T1000 (cell line): ENCODE data around the gene GPX4.
A peak's percentile ranks its signal among the peaks of the same experiment; 100 is the strongest.

Experiments
- DNase-seq: peaks from one replicate; lab custom pipeline; 2025; ENCODE audit warnings: mixed read lengths; lab: John Stamatoyannopoulos, UW

GPX4 gene

DNA sequence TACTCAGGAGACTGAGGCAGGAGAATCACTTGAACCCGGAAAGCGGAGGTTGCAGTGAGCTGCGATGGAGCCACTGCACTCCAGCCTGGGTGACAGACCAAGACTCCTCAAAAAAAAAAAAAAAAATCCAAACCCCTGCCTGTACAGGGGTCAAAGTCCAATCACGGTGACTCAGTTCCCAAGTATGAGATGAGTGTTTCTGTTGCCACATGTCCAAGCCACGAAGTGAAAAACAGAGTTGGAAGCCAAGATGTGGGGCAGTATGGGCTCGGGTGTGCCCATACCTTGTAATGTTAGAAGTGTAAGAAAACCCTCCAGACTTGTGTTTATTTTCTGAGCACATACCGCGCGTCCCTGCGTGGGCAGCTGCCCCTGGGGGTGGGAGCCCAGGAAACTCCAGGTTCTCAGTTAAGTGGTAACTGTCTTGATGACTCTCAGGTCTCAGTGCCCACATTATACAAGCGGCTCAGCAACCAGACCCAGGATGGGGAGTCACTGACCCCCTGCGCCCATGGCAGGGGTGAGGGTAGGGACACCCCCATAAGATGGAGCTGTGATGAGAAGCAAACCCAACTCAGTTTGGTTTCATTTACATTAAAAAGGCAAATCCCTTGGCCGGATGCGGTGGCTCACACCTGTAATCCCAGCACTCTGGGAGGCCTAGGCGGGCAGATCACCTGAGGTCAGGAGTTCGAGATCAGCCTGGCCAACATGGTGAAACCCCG is 1.2 kb upstream of the GPX4 start:
- DNase-seq = peak; percentile 93

DNA sequence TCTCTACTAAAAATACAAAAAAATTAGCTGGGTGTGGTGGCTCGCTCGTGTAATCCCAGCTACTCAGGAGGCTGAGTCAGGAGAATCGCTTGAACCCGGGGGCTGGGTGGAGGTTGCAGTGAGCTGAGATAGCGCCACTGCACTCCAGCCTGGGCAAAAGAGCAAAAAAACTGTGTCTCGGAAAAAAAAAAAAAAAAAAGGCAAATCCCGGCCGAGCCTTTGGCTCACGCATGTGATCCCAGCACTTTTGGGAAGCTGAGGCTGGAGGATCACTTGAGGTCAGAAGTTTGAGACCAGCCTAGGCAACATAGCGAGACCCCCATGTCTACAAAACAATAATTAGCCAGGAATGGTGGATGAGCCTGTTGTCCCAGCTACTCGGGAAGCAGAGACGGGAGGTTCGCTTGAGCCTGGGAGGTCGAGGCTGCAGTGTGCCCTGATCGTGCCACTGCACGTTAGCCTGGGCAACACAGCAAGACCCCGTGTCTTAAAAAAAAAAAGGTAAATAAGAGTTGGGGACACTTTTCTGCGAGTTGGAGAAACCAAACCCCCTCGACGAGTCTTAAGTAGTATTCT is 574 bp upstream of the GPX4 start:
- no peak for DNase-seq

DNA sequence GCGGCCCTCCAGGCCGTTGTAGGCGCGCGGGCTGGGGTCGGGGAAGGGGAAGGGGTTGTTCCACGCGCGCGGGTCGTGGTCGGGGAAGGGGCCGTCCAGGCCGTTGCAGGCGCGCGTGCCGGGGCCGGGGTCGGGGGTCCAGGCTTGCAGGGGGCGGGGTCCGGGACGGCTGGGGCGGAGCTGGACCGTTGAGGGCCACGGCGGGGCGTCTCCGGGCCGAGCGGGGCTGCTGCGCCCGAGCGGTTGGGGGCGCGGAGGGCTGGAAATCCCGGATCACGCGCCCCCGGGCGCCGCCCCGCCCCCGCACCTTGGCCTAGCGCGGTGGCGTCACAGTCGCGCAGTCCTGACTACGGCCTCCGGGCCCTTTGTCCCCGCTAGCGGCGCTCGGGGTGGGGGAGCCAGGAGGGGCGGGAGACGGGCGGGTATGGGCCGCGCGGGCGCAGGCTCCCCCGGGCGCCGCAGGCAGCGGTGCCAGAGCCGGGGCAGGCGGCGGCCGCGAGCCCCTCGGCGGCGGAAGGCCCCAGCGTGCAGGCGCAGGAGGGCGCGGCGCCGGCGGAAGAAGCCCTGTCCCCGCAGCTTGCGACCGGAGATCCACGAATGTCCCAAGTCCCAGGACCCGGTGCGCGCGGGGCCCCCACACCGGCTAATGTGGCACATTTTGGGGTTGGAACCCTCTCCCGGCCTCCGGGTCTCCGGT is 665 bp downstream of the GPX4 start:
- peak; percentile 76 for DNase-seq

DNA sequence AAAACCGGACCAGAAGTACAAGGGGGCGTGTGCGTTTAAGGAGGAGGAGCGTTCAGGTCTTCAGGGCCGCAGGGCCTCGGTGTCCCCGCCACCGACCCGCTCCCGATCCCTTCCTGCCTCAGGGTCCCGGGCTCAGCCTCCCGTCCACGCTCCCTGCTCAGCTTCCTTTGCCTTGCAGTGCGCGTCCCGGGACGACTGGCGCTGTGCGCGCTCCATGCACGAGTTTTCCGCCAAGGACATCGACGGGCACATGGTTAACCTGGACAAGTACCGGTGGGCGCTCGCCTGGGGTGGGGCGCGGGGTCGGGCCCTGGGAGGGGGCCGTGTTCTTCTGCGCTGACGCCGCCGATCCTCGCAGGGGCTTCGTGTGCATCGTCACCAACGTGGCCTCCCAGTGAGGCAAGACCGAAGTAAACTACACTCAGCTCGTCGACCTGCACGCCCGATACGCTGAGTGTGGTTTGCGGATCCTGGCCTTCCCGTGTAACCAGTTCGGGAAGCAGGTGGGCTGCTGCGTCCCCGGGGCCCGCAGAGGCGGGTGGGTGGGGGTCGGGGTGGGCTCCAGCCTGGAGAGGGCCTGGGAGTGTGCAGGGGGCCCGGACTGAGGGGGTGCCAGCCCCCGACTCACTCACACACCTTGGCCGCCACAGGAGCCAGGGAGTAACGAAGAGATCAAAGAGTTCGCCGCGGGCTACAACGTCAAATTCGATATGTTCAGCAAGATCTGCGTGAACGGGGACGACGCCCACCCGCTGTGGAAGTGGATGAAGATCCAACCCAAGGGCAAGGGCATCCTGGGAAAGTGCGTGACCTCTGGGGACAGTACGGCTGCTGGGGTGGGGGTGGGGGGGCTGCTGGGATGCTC is 1.4 kb downstream of the GPX4 start:
- DNase-seq = peak; percentile 54

DNA sequence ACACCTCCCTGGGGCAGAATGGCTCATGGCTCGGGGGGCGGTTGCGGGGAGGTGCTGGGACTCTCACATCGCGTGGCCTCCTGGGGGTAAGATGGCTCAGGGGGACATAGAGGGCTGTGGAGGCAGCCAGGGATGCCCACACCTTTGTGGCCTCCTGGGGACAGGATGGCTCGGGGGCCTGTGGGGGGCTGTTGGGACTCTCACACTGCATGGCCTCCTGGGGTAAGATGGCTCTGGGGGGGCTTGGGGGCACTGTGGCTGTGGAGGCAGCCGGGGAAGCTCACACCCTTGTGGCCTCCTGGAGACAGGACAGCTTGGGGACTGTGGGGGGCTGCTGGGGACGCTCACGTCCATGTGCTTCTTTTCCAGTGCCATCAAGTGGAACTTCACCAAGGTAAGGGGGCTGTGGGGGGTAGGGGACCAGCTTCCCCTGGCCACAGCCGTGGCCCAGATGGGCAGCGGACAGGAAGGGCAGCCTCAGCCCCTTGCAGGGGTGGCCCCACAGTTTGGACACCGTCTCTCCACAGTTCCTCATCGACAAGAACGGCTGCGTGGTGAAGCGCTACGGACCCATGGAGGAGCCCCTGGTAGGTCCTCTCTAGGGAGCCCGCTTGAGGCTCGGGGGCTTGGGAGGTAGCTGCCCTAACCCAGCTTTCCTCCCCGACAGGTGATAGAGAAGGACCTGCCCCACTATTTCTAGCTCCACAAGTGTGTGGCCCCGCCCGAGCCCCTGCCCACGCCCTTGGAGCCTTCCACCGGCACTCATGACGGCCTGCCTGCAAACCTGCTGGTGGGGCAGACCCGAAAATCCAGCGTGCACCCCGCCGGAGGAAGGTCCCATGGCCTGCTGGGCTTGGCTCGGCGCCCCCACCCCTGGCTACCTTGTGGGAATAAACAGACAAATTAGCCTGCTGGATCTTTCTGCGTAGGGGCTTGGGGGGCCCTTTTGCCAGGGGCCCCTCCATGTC is 2.4 kb downstream of the GPX4 start:
- DNase-seq = no peak

DNA sequence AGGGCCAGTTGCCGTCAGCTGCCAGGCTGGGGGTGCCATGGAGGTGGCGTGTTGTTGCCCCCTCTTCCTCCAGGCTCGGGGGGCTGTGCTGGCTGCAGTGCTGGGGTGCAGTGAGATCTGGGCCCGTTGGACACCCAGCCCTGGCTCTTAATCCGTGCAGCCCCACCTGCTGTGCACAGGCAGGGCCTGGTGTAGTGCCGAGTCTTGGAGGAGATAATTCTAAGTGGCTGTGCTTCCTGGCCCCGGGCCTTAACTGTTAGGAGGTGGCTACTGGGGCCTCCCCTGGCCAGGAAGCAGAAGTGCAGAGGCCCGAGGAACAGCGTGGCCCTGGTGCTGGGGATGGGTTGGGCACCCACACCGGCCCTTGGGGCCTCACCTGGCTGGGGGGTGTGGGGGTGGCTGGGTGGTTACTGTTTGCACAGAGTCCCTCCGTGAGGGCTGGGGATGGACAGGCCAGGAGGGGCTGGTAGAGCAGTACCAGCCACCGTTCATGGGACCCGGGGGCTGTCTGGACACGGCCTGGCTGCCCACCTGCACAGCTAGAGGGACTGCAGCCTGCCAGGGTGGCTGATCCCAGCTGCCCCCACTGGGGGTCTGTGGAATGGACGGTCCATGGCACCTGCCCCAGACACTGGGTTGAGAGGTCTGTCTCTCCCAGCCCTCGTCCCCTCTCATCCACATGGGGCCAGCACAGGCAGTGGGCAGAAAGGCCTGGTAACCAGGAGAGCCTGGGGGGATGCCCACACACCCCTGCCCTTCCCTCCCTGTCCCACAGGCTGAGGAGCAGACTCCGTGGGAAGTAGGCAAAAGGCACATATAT is 3.3 kb downstream of the GPX4 start:
- peak; percentile 27 for DNase-seq

DNA sequence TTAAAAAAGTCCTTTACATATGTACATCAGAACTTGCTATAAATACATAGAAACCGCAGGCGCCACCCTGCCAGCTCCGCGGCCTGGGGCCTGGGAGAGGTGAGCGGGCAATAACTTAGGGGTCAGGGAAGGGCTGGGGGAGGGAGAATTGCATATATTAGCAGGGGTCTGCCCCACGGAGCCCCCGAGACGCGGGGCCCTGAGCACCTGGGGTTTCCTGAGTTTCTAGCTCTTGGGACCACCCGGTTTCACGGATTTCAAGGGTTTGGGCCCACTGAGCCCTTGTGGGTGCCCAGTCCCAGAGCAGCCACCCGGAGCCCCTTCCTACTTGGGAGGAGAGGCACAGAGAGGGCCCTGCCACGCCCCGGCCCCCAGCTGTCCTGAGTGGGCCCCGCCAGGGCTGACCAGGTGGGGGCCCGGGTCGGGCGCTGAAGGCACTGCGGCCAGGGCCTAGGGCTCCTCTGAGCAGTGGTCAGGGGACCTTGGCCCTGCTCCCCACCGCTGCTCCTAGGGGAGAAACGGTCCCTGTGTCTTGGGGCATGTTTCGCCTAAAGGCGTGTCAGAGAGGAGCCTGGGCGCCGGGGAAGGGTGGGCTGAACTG is 4.0 kb downstream of the GPX4 start:
- DNase-seq = no peak

DNA sequence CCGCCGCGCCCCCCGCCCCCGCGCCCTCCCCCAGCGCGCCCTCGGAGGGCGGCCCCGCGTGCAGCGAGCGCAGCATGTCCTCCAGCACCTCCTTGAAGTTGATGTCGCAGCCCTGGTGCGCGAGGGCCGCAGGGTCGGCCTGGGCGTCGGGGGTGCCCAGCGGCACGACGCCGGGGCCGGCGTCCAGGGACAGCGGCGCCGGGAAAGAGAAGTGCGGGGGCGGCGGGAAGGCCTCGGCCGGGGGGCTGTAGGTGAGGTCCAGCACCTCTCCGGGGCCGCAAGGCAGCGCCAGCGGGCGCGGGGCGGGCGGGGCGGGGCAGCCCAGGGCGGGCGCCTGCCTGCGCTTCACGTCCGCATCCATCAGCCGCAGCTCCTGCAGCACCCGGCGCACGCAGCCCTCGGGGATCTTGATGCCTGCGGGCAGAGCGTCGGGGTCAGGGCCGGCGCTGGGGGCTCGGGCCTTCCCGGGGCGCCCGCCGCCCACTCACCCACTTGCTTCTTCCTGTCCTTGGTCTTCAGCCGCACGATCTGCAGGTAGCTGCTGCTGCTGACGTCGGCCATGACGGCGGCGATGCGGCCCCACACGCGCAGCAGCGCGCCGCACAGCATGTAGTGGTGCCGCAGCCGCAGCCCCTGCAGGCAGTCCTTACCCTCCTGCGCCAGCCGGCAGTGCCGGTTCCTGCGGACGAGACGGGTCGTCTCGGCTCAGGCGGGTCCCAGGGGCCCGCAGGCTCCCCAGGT is 4.7 kb downstream of the GPX4 start:
- DNase-seq = no peak

DNA sequence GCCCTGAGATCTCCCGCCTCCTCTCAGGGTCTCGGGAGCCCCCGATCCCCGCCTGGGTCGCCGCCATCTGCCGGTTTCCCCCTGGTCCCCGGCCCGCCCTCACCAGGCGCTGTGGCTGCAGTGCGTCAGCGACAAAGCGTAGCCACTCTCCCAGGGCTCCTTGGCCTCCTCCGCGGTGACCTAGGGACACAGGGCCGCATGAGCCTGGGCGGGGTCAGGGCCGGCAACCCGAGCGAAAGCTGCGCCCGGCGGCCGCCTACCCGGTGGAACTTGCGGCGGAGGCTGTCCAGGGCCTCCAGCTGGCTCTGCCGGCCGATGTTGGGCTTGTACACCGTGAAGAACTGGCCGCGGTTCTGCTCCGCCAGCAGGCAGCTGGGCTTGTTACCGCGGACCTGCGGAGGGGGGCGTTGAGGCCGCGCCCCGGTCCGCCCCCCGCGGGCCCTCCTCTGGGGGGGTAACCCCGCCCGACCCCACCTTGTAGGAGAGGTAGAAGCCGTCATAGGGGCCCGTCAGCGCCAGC is 5.3 kb downstream of the GPX4 start:
- DNase-seq = no peak

DNA sequence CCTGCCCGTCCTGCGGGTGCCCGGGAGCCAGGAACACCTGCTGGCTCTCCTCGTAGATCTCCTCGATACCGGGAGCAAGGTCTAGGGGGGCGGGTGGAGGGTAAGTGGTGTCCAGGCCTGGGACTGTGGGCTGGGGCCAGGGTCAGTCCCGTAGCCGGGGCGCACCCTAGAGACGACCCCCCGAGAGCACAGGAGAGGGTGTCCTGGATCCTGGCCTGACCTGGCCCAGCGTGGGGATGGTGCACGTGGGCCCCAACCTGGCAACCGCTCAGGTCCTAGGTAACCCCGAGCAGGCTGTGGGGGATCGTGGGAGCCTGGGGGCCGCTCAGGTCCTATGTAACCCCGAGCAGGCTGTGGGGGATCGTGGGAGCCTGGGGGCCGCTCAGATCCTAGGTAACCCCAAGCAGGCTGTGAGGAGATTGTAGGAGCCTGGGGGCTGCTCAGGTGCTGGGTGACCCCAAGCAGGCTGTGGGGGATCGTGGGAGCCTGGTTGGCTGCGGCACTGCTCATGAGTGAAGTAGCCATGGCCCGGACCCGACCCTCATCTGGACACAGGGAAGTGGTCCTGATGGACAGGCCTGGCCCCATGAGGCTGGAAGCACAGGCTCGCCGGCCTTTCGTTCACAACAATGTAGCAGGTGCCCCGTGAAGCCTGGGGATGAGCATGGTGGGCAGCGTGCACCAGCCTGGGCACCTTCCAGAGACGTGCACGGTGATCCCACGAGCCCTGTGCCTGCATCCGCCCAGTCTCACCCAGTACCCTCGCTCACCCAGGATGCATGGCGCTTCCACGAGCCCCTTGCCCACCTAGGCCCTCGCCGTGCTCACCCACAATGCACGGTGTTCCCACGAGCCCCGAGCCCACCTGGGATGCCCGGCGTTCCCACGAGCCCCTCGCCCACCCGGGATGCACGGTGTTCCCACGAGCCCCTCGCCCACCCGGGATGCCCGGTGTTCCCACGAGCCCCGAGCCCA is 6.2 kb downstream of the GPX4 start:
- DNase-seq = no peak

DNA sequence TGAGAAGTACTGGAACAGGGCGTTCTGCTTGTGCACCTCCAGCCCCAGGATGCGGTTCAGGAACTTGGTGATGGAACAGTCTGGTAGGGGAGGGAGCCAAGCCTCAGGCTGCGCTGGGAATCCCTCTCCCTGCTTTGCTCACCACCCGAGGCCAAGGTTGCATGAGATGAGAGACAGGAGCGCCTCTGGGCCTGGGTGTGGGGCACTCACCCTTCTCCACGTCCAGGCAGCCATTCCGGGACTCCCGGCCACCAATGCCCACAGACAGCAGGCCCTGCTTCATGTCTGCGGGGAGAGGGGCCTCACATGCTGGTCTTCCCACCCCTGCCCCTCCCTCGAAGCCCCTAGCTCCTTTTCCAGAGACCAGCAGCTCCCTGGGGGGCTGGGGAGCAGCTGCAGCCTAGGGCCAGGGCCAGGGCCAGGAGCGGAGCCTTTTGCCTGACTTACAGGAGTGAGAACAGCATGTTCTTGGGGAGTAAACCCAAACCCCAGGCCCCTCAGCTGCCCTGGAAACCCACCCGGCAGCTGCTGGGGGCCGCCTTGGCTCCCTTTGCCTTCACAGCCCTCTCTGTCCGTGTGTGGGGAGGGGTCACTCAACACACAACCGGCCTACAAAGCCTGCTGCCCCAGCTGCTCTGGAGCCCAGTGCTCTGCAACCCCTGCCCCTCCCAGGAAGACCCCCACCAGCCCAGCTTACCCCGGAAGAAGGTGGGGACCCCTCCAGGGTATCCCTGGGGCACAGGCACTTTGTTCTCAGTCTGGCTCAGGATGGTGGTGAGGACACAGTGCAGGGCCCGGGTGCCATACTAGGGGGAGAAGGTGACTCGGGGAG is 7.2 kb downstream of the GPX4 start:
- DNase-seq = no peak

DNA sequence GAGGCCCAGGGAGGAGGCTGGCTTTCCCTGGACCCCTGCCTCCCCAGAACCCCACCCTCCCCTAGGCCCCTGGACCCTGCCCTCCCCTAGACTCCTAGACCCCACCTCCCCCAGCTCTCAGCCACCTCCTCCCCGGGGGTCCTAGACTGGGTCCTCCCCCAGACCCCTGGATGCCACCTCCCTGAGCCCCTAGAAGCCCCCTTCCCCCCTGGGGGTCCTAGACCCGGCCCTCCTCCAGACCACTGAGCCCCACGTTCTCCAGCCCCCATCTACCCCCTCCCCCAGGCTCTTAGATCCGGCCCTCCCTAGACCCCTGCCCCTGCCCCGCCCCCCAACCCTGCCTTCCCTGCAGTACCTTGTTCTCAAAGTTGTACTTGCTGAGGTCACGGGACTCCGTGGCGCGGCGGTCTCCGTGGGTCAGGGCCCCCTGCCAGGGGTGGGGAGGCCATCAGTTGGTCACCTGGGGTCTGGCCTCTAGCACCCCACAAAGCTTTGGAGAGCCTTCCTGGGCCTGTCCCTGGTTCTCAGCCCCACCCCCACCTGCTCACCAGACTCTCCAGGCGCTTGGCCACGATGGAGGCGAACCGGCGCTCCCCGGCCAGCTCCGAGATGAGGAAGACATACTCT is 8.0 kb downstream of the GPX4 start:
- DNase-seq = no peak

DNA sequence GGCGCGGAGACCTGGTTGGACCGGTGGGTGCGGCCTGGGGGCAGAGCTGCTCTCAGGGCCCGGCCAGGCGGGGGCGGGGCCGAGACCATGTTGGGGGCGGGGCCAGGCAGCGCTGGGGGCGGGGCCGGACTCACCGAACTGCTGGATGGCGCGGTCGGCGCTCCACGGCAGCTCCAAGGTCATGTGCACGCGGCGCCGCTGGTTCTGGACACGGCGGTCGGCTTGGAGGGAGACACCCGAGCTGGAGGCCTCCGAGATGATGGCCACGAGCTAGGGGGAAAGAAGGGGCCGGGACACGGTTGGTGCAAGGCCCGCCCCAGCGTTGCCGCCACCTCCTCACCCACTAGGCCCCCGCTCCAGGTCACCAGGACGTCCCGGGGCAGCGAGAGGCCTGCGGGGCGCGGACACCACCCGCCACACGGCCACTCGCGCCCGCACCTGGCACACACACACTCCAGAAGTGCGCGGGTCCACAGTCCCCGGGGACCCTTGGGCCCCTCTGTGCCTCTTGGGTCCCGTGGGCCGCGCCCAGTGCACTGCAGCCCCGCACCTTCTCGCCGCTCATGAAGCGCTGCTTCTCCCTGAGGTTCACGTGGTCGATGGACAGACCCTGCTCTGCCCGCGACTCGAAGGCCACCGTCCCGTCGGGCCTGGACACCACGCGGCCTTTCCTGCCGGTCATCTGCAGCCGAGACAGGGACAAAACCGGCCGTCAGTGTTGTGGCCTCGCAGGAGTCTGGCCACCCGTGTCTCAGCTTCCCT is 8.7 kb downstream of the GPX4 start:
- DNase-seq = peak; percentile 31

DNA sequence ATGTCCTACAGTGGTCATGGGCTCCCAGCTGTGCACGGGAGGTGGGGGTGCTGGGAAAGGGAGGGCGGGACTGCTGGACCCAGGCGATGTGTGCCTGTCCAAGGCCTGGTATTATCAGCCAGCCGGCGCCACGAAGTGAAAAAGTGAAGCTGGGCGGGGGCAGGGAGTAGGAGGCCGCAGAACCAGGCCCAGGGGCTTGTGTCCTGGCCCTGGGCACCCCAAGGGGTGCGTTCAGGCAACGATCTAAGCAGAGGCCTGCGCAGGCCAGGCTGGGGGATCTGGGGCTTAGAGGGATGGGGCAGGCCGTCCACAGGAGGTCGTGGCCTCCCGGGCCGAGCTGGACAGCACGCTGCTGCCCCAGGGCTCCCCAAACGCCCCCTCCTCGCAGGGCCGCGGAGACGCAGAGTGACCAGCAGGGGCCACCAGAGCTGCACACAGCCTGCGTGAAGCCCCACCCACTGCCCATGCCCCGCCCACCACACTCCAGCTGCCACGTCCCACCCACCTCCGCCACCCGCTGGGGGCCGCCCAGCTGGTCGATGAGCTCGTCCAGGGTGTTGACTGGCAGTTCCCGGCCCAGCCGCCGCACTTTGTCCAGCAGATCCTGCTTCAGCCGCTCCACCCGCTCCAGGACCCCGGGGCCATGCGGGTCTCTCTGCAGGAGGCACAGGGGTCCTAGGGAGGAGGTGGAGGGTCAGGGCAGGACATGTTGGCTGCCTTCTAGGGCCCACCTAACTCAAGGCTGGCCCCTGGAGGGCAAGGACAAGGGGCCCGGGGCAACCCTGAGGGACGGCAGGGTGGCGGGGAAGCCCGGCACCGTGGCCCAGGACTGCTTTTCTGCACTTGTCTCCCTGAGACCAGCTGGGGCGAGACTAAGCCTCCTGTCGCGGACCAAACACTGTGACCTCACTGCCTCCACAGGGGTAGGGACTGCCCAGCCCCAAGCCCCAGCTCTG is 9.5 kb downstream of the GPX4 start:
- DNase-seq = peak; percentile 91
